GM12878 (cell line): ENCODE results near the gene KRTAP4-6. TPM values are rescaled to one million over a fixed set of nuclear protein-coding genes. Genes with fewer than 3 reads are reported as not detected.

Source experiments
- ATAC-seq: fragments of 200-7000 bp; cut with Tn5 transposase; 3 replicates; pipeline ENCODE4 v1.9.1; 2020; ENCODE audit warnings: mild to moderate bottlenecking, moderate library complexity
- BruUV-seq: library from RNA; stranded (reverse); fragments of 400-500 nt; replicated peaks from 2 replicates; lab custom pipeline; 2021; lab: Mats Ljungman, UMichigan
- CTCF ChIA-PET: fragments of 300-600 bp; sonication (Branson Sonifier 250); formaldehyde crosslinking; extraction: SDS; loops from one replicate; lab custom pipeline; 2021; ENCODE audit warnings: inconsistent platforms; lab: Yijun Ruan, JAX
- POLR2A ChIA-PET: fragments of 350-600 bp; formaldehyde crosslinking; extraction: SDS; loops from one replicate; lab custom pipeline; 2021; ENCODE audit warnings: inconsistent platforms; lab: Charles Lee
- RAD21 ChIA-PET: fragments of 300-600 bp; sonication (Branson Sonifier 250); formaldehyde crosslinking; loops from one replicate; lab custom pipeline; 2023; ENCODE audit warnings: antibody characterized with exemption; ENCODE audit not compliant: unreplicated experiment; lab: Charles Lee
- SMC1A ChIA-PET: fragments of 300-600 bp; sonication (Branson Sonifier 250); formaldehyde crosslinking; loops from one replicate; lab custom pipeline; 2023; ENCODE audit not compliant: unreplicated experiment, uncharacterized antibody; lab: Charles Lee
- DNase-seq: peaks from one replicate; pipeline ENCODE4 v3.0.0-alpha.2; 2011; ENCODE audit warnings: low read depth, low spot score
- FAIRE-seq: peaks from 3 replicates; lab custom pipeline; 2011; peaks lifted over from hg19 to GRCh38; lab: Jason Lieb, UNC
- H2AFZ ChIP-seq: 2 replicates; pipeline ENCODE4 v1.6.0; 2011; ENCODE audit warnings: low read depth, low read length, control low read depth; ENCODE audit not compliant: control insufficient read depth
- H3K27ac ChIP-seq: 2 replicates; pipeline ENCODE4 v1.5.1; 2011; ENCODE audit warnings: control low read depth; ENCODE audit not compliant: control insufficient read depth, insufficient read depth
- H3K27me3 ChIP-seq, 2 experiments: replicated peaks in 1 of 2; 2 replicates each; pipeline versions ENCODE4 v1.6.0 to v1.6.1; 2011; ENCODE audit warnings: low read length in 1 of 2; ENCODE audit not compliant: control insufficient read depth in 2 of 2, insufficient read depth in 2 of 2
- H3K36me3 ChIP-seq, 2 experiments: 2 replicates each; pipeline ENCODE4 v1.5.1; 2011; ENCODE audit warnings: low read length in 1 of 2; ENCODE audit not compliant: control insufficient read depth in 2 of 2, insufficient read depth in 2 of 2
- H3K4me1 ChIP-seq: 2 replicates; pipeline ENCODE4 v1.6.1; 2011; ENCODE audit warnings: mild to moderate bottlenecking, low read length, moderate library complexity, mixed read lengths; ENCODE audit not compliant: control insufficient read depth, insufficient read depth
- H3K4me2 ChIP-seq: 2 replicates; pipeline ENCODE4 v1.6.0; 2011; ENCODE audit warnings: control low read depth; ENCODE audit not compliant: control insufficient read depth, insufficient read depth
- H3K4me3 ChIP-seq: fragments of 200-600 bp; sonication (generic); 2 replicates; pipeline ENCODE4 v1.5.1; 2016
- H3K79me2 ChIP-seq: 2 replicates; pipeline ENCODE4 v1.6.0; 2011; ENCODE audit warnings: low read length; ENCODE audit not compliant: control insufficient read depth, insufficient read depth
- H3K9ac ChIP-seq: 2 replicates; pipeline ENCODE4 v1.8.0; 2011; ENCODE audit warnings: low read length, control low read depth, mixed read lengths; ENCODE audit not compliant: control insufficient read depth, insufficient read depth
- H3K9me3 ChIP-seq: replicated peaks from 3 replicates; pipeline ENCODE4 v1.5.1; 2011; ENCODE audit warnings: mild to moderate bottlenecking, low read length; ENCODE audit not compliant: control insufficient read depth, insufficient read depth
- H4K20me1 ChIP-seq: 2 replicates; pipeline ENCODE4 v1.6.0; 2011; ENCODE audit not compliant: control insufficient read depth, insufficient read depth
- BACH1 ChIP-seq: fragments of 450-650 bp; IDR thresholded peaks from 2 replicates; pipeline ENCODE4 v1.6.1; 2017; ENCODE audit warnings: mild to moderate bottlenecking, borderline replicate concordance
- CBFB ChIP-seq: IDR thresholded peaks from 2 replicates; pipeline ENCODE4 v1.6.1; 2016; ENCODE audit warnings: antibody characterized with exemption, low read depth
- CHD4 ChIP-seq: fragments of 200-600 bp; sonication (generic); IDR thresholded peaks from 2 replicates; pipeline ENCODE4 v1.6.1; 2016; ENCODE audit warnings: mild to moderate bottlenecking
- E2F8 ChIP-seq: fragments of 450-650 bp; IDR thresholded peaks from 2 replicates; pipeline ENCODE4 v1.6.1; 2018; ENCODE audit warnings: mild to moderate bottlenecking, low read depth, moderate library complexity; ENCODE audit not compliant: partially characterized antibody
- EP300 ChIP-seq, 2 experiments: fragments of 150-350 bp in 1 of 2; IDR thresholded peaks; 2 replicates each; pipeline ENCODE4 v1.6.1; 2011 to 2012; ENCODE audit warnings: low read depth in 2 of 2, low read length in 2 of 2, borderline replicate concordance in 1 of 2, improper control_type of control experiment in 1 of 2, inconsistent platforms in 1 of 2; ENCODE audit not compliant: control insufficient read depth in 1 of 2
- ETV6 ChIP-seq, 2 experiments: fragments of 450-650 bp in 1 of 2; IDR thresholded peaks in 1 of 2; conservative IDR thresholded peaks in 1 of 2; 2 replicates each; pipeline ENCODE4 v1.6.1; 2014; ENCODE audit warnings: antibody characterized with exemption in 1 of 2, borderline replicate concordance in 1 of 2, low read depth in 1 of 2, mild to moderate bottlenecking in 1 of 2, moderate library complexity in 1 of 2
- FOS ChIP-seq: IDR thresholded peaks from 3 replicates; pipeline ENCODE4 v1.6.1; 2011; ENCODE audit warnings: borderline replicate concordance; ENCODE audit not compliant: insufficient read length; ENCODE audit errors: extremely low read depth
- FOXK2 ChIP-seq: fragments of 450-650 bp; IDR thresholded peaks from 2 replicates; pipeline ENCODE4 v1.6.1; 2017; ENCODE audit warnings: mild to moderate bottlenecking, moderate library complexity
- GATAD2B ChIP-seq: fragments of 450-650 bp; conservative IDR thresholded peaks from 2 replicates; pipeline ENCODE4 v1.6.1; 2017; ENCODE audit warnings: low read depth, mild to moderate bottlenecking, moderate library complexity
- JUNB ChIP-seq: IDR thresholded peaks from 2 replicates; pipeline ENCODE4 v1.6.1; 2016; ENCODE audit warnings: antibody characterized with exemption, mild to moderate bottlenecking
- MEF2A ChIP-seq: IDR thresholded peaks from 2 replicates; pipeline ENCODE4 v1.6.1; 2011; ENCODE audit warnings: low read depth, mild to moderate bottlenecking, low read length, moderate library complexity; ENCODE audit not compliant: insufficient read depth
- NBN ChIP-seq: fragments of 450-650 bp; IDR thresholded peaks from 2 replicates; pipeline ENCODE4 v1.6.1; 2016
- POLR2AphosphoS2 ChIP-seq: IDR thresholded peaks from 2 replicates; pipeline ENCODE4 v1.6.1; 2011; ENCODE audit warnings: low read depth, mild to moderate bottlenecking, low read length, improper control_type of control experiment, moderate library complexity
- RAD51 ChIP-seq: fragments of 450-650 bp; IDR thresholded peaks from 2 replicates; pipeline ENCODE4 v1.6.1; 2016; ENCODE audit warnings: moderate library complexity, mild to moderate bottlenecking, inconsistent platforms
- RB1 ChIP-seq: fragments of 450-650 bp; formaldehyde crosslinking; IDR thresholded peaks from 2 replicates; pipeline ENCODE4 v1.6.1; 2017; ENCODE audit warnings: mild to moderate bottlenecking, borderline replicate concordance
- RCOR1 ChIP-seq: conservative IDR thresholded peaks from 2 replicates; pipeline ENCODE4 v1.6.1; 2012; ENCODE audit warnings: low read depth, low read length, improper control_type of control experiment
- STAT3 ChIP-seq: IDR thresholded peaks from 2 replicates; pipeline ENCODE4 v1.6.1; 2011; ENCODE audit warnings: low read depth, low read length, improper control_type of control experiment
- TARDBP ChIP-seq: IDR thresholded peaks from 2 replicates; pipeline ENCODE4 v1.6.1; 2016; ENCODE audit warnings: borderline replicate concordance
- WRNIP1 ChIP-seq: IDR thresholded peaks from 2 replicates; pipeline ENCODE4 v1.6.1; 2011; ENCODE audit warnings: low read depth, low read length, improper control_type of control experiment, borderline replicate concordance
- YY1 ChIP-seq: IDR thresholded peaks from 2 replicates; pipeline ENCODE4 v1.6.1; 2011; ENCODE audit warnings: low read depth, mild to moderate bottlenecking, low read length
- ZNF24 ChIP-seq: fragments of 450-650 bp; IDR thresholded peaks from 2 replicates; pipeline ENCODE4 v1.6.1; 2017; ENCODE audit warnings: antibody characterized with exemption, mild to moderate bottlenecking
- ZNF274 ChIP-seq: IDR thresholded peaks from one replicate; pipeline ENCODE4 v1.8.0; 2011; ENCODE audit not compliant: insufficient read length, insufficient read depth
- WGBS: methylation state at CpG from one replicate; pipeline ENCODE4 v1.1.6; 2016; ENCODE audit warnings: low lambda C conversion rate; ENCODE audit not compliant: insufficient replicate concordance, insufficient coverage; ENCODE audit errors: missing lambda C conversion rate; 5-methylcytosine and 5-hydroxymethylcytosine counted together
- in situ Hi-C: fragments of 300-500 bp; cut with MboI; formaldehyde crosslinking; loops from 9 replicates; pipeline ENCODE4 v1.14.3; 2018; ENCODE audit warnings: mixed read lengths
- intact Hi-C: fragments of 100-400 bp; cut with micrococcal nuclease; formaldehyde crosslinking; loops from one replicate; pipeline ENCODE4 v1.14.2; 2022; ENCODE audit not compliant: unreplicated experiment
- polyA plus RNA-seq, 11 experiments: library from polyadenylated mRNA; depleted of rRNA in 4 of 11; unstranded in 6 of 11; stranded (reverse) in 5 of 11; fragments of >200 nt; fragmentation: Nextera tagmentation in 4 of 11; fragmentation: Illumina TruSeq in 1 of 11; extraction: Ambion mirVana in 4 of 11; extraction: Trizol in 1 of 11; gene quantifications; 1 replicate in 1 of 11; 2 replicates in 10 of 11; pipeline versions ENCODE4 v1.2.1 to v1.2.3, GENCODE V29; 2011 to 2016; ENCODE audit warnings: inconsistent platforms in 2 of 11, missing spikeins in 2 of 11, low read depth in 1 of 11
- total RNA-seq, 4 experiments: library from RNA; depleted of rRNA in 3 of 4; stranded (reverse); fragments of >200 nt in 3 of 4; fragmentation: Illumina TruSeq in 1 of 4; extraction: Trizol in 1 of 4; gene quantifications; 2 replicates each; pipeline versions ENCODE4 v1.2.1 to v1.2.3, GENCODE V29; 2013 to 2021

KRTAP4-6 gene
- total and polyA plus RNA-seq, 10 of the 15 experiments (the other 5 are each of a cell fraction or from before 2014, with no cell fraction given) = not detected

DNA sequence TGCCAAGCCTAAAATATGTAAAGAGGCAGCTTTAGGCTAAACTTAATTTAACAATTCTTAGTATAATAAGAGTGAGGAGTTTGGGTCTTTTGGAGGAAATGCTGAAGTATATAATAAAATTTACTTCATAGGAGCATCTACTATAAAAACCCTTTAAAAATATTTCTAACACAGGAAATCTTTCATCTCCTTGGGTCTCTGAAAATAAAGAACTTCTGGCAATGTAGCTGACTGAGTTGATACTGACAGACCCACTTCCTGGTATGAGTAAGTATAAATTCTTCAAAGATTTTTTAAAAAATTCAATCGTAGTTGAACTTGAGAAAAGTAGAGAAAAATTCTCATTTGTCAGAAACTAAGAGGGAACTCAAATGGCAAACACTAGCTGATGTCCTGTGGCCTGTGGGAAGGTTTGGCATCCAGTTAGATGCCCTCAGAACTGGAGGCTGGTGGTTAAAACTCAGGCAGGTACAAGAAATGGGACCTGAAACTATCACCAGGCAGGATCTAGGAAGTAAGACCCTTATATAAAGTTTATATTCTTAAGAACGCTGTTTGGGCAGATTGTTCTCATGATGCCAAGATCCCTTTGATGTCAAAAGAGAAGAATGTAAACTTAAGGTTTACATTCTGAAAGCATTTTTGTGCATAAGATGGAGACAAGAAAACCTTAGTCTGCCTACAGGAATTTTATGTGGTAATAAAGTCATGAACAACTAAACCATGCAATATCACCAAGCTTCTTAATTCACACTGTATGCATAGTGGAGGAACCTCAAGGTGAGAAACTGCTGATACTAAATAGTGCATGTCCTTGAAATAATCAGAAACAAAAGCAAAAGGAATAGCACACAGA, 6.2 kb downstream of the KRTAP4-6 start (continued):
- TF ChIP-seq FOXK2 (no peak), NBN (no peak), WRNIP1 (no peak), YY1 (no peak), EP300 (IDR thresholded peaks at IDR 0.05; ENCODE audit: borderline replicate concordance in 1 of 2, control insufficient read depth in 1 of 2, low read depth in 2 of 2, low read length in 2 of 2) (no peak), CHD4 (no peak), RAD51 (no peak)

- SMC1A ChIA-PET = no interaction called here
- no peak overlapping the region for H2AFZ ChIP-seq
- no peak overlapping the region for H3K9ac ChIP-seq
- no peaks in the 10 kb centered on the region for H3K36me3 ChIP-seq
- in situ Hi-C loops = no loop called here
- RAD21 ChIA-PET = no interaction called here
- FAIRE-seq = no peak
- H3K4me1 ChIP-seq = no peaks in the 10 kb centered on the region
- ATAC-seq = peak; percentile 67
- H3K27ac ChIP-seq = no peak overlapping the region
- no peak for DNase-seq
- H3K79me2 ChIP-seq = no peaks in the 10 kb centered on the region
- H4K20me1 ChIP-seq = no peaks in the 10 kb centered on the region
- POLR2A ChIA-PET = no interaction called here
- CTCF ChIA-PET = no interaction called here
- H3K4me2 ChIP-seq = no peak overlapping the region
- intact Hi-C loops = no loop called here
- 28% methylated on average over 3 of the region's 3 CpGs for WGBS
- H3K4me3 ChIP-seq = no peak overlapping the region
- H3K9me3 ChIP-seq = no peaks in the 10 kb centered on the region
- no peaks in the 10 kb centered on the region for H3K27me3 ChIP-seq
- no TSS peak for BruUV-seq
- TF ChIP-seq FOS (no peak), POLR2AphosphoS2 (no peak), RCOR1 (no peak), MEF2A (no peak), RB1 (no peak), STAT3 (no peak), JUNB (peak; percentile 76), ZNF274 (no peak), GATAD2B (no peak), ETV6 (conservative IDR thresholded peaks at IDR 0.05 in 1 of 2, IDR thresholded peaks at IDR 0.05 in 1 of 2; ENCODE audit: borderline replicate concordance in 1 of 2, low read depth in 1 of 2) (peak in 1 of 2 experiments; percentile 62; a peak in 1 of 4 replicates), CBFB (no peak), E2F8 (no peak), TARDBP (no peak), ZNF24 (no peak), BACH1 (no peak)
Observed at GRCh38 chr17:41131979-41132378, 8.4 kb downstream of the KRTAP4-6 start.
